Panc1 (cell line): ENCODE measurements around the gene MOB2.

Source experiments
- CTCF ChIP-seq: fragments of 450-650 bp; IDR thresholded peaks from 2 replicates; pipeline ENCODE4 v1.5.1; 2017; ENCODE audit warnings: mild to moderate bottlenecking
- POLR2AphosphoS5 ChIP-seq: IDR thresholded peaks from 2 replicates; pipeline ENCODE4 v1.6.1; 2012; ENCODE audit warnings: mild to moderate bottlenecking, low read depth, low read length, moderate library complexity
- SIN3A ChIP-seq: IDR thresholded peaks from 2 replicates; pipeline ENCODE4 v1.6.1; 2012; ENCODE audit warnings: low read depth, mild to moderate bottlenecking, low read length, moderate library complexity, borderline replicate concordance; ENCODE audit not compliant: insufficient read depth
- TCF7L2 ChIP-seq: IDR thresholded peaks from 2 replicates; pipeline ENCODE4 v1.6.1; 2011; ENCODE audit warnings: mild to moderate bottlenecking, low read depth, low read length, inconsistent platforms

DNA sequence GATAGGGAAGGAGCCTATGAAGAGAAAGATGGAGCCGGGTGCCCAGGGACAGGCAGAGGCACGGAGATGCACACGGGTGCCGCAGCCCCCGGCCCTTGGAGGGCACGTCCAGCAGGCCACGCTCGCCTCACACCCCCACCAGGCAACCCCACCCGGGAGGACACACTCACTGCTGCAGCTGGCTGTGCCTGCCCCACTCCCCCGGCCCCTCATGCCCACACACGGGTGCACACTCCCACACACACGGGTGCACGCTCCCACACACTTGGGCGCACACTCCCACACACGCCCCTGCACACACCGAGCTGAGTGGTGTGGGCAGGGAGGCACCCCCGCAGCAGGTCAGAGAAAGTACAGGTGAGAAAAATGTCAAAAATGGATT, 1.1 kb downstream of the MOB2 start:
- no peak for TF ChIP-seq CTCF
- TF ChIP-seq SIN3A: no peak
- TF ChIP-seq POLR2AphosphoS5: no peak
- no peak for TF ChIP-seq TCF7L2
